HG02678 (cell line): ENCODE measurements around the gene TMUB1.
"Not testable (repeated sequence)": the region's sequence is repeated elsewhere in the genome, so short reads cannot be mapped to it uniquely, and the experiment has no call there.

Experiments used
- ATAC-seq: cut with Tn5 transposase; IDR thresholded peaks from one replicate; pipeline ENCODE4 v1.9.1; 2021; ENCODE audit warnings: mild to moderate bottlenecking, moderate library complexity; ENCODE audit not compliant: unreplicated experiment

Gene TMUB1

GRCh38 chr7:151057506-151057988 lies 25.7 kb downstream of the TMUB1 start, which contains the start of gene CDK5:
CDK5 (minus strand) TSS chr7:151057897; CDS start chr7:151057848, 49 bp downstream.
- peak; percentile 13 for ATAC-seq

GRCh38 chr7:151056666-151057505 lies 26.4 kb downstream of the TMUB1 start:
- ATAC-seq = no peak

- ATAC-seq = no peak
Measured at GRCh38 chr7:151056283-151056665, 27.0 kb downstream of the TMUB1 start.

GRCh38 chr7:151053751-151054150 lies 29.5 kb downstream of the TMUB1 start:
- no peak for ATAC-seq

- no peak for ATAC-seq
Measured at GRCh38 chr7:151053096-151053495, 30.2 kb downstream of the TMUB1 start.

- peak; percentile 39 for ATAC-seq
Measured at GRCh38 chr7:151051108-151051507, 32.2 kb downstream of the TMUB1 start.

- ATAC-seq = no peak
Measured at GRCh38 chr7:151048911-151049463, 34.3 kb downstream of the TMUB1 start.

- no peak for ATAC-seq
Measured at GRCh38 chr7:151047976-151048815, 35.1 kb downstream of the TMUB1 start, which contains the start of gene ASIC3. ASIC3 (plus strand) TSS chr7:151048531; CDS start chr7:151048886, 355 bp downstream.

- ATAC-seq = no peak
Measured at GRCh38 chr7:151046603-151047573, 36.4 kb downstream of the TMUB1 start.

- ATAC-seq = no peak
Measured at GRCh38 chr7:151045967-151046366, 37.3 kb downstream of the TMUB1 start.

GRCh38 chr7:151045262-151045661 lies 38.0 kb downstream of the TMUB1 start:
- ATAC-seq = no peak

GRCh38 chr7:151043959-151044358 lies 39.3 kb downstream of the TMUB1 start:
- ATAC-seq = no peak

GRCh38 chr7:151043449-151043848 lies 39.8 kb downstream of the TMUB1 start:
- not testable (repeated sequence) for ATAC-seq

- no peak for ATAC-seq
Measured at GRCh38 chr7:151040616-151041375, 42.5 kb downstream of the TMUB1 start.

- ATAC-seq = no peak
Measured at GRCh38 chr7:151039850-151040548, 43.3 kb downstream of the TMUB1 start.

GRCh38 chr7:151038951-151039849 lies 44.1 kb downstream of the TMUB1 start:
- no peak for ATAC-seq

- no peak for ATAC-seq
Measured at GRCh38 chr7:151035902-151036301, 47.4 kb downstream of the TMUB1 start.
